NCI-H2196 treated with DMSO at 0.1 percent for 48 hours (cell line): Measurements from ENCODE around the gene TIGAR.

Experiments
- DNase-seq: peaks from one replicate; lab custom pipeline; 2025; ENCODE audit not compliant: unreplicated experiment; lab: John Stamatoyannopoulos, UW

TIGAR gene

DNA sequence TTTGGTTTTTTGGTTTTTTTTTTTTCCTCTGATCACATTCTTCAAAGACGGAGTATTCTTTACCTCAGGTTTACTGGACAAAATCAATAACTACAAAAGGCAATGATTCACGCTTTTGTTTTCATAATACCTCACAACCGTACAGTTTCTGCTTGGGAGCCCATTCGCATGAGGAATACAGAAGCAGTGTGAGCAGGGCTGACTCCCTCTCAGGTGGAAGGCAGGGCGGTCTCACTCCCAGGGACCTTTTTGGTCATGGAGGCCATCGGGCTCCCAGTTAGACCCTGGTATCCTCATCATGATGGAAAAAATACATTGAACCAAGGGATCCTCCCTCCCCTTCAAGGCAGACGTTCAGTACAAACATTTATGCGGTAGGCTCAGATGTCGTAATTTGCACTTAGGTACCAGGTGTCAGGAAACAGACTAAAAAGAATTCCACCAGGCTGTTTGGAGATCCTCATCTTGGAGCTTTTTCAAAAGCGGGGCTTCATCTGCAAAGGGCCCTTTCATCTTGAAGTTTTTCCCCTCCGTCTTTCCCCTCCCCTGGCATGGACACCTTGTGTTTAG lies 19.0 kb upstream of the TIGAR start:
- DNase-seq = no peak

DNA sequence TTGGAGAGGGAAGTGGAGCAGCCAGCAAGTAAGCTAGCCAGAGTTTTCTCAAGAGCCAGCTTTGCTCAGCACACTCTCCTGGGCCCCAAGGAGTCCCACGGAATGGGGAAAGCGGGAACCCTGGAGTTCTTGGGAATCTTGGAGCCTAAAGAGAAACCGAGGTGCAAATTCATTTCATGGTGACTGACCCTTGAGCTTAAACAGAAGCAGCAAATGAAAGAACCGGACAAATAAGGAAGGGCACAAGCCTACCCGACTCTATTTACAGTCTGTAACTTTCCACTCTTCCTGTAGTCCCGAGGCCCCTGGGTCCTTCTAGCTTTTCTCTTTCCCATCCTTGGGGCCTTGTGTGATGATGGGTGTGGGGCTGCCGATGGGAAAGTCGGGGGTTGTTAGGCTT lies 18.1 kb upstream of the TIGAR start:
- no peak for DNase-seq

GRCh38 chr12:4303750-4304149 lies 17.3 kb upstream of the TIGAR start:
- DNase-seq = no peak

DNA sequence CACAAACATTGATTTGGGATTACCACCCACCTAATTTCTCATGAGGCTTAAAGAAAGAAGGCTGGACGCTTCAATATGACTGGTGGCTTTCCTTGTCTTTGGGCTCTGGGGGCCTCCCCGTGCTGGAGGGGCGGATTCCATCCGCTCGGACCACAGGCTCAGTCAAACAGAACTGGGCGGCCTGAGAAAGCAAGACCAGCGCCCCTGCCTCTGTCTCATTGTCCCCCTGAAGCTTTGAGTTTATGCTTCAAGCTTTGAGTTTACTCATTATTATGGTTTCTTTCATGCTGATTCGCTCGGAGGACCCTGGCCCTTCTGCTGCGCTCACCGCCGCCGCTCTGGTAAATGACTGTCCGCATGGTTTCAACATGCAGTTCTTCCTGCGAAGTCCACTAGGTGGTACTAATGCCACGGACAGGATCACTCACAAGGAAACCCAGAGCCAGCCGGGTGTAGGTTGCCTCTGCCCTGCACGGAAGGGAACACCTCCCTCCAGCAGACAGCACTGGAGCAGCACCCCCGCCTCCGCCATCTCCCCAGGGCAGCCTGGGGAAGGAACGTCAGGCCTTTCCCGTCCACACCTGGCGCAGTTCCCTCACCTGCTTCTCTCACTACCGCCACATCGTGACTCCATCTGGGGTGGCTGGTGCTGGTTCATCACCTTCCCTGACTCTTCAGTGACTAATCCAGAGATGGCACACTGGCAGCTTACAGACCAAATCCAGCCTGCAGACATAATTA lies 13.2 kb upstream of the TIGAR start:
- DNase-seq = peak; percentile 55

DNA sequence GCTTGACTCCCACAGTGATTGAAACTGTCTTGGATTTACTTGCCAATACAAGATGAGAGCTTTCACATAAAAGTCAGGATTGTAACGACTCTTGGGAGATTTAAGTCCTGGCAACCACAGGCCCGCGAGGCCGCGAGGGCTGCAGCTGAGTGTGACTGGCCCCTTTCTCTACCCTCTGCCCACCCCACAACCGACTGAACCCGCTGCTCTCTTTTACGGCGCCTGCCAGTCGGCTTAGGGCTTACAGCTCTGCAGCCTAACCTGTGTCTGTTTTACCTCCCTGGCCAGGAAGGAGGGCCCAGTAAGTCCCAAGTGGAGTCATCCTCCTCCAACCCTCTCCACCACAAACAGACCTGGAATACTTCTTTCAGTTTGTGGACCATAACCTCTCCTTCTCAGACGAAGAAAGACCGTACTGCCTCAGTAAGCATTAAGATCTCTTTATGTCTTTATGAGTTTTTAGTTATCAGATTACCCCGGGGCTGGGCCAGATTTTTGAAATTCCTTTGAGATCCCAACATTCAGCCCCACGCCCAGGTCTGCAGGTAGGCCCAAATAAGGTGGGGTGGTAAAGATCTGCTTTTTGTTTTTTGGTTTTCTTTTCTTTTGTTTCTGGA lies 12.6 kb upstream of the TIGAR start:
- no peak for DNase-seq

GRCh38 chr12:4311776-4312175 lies 9.2 kb upstream of the TIGAR start:
- no peak for DNase-seq

DNA sequence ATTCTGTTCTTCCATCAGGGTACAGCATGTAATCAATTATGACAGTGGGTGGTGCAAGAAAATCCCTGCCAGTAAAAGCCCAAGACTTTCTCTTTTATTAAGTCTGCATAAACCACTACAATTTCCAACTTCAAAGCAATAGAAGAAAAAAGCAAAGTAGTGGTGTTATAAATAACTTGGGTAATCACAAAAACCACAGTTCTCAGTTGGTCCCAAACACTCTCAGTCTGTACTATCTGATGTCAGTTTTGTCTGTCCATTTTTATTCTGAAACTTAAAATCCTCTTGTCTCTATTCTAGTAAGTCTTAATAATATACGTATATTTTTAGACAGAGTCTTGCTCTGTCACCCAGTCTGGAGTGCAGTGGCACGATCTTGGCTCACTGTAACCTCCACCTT lies 8.8 kb upstream of the TIGAR start:
- no peak for DNase-seq

GRCh38 chr12:4320497-4320852 lies 538 bp upstream of the TIGAR start:
- no peak for DNase-seq

GRCh38 chr12:4322726-4323125 lies 1.7 kb downstream of the TIGAR start:
- DNase-seq = no peak

DNA sequence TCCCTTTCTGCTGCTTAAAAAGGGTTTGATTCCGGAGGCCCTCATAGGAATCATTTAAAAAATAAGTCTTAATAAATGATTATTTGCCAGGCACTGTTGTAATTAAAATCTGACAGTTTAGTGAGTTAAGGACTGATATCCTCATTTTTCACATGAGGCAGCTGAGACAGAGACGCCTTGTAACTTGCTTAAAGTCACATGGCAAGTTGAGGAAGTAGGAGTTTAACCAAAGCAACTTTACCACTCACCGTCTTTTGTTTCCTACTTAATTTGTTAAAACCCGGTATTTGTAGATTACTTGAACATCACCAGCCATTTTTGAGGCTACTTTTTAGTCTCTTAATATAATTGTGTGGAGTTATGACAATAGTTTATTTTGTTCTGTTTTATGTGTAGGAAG lies 2.4 kb downstream of the TIGAR start:
- no peak for DNase-seq

- no peak for DNase-seq
Measured at GRCh38 chr12:4324366-4324765, 3.4 kb downstream of the TIGAR start.

- no peak for DNase-seq
Measured at GRCh38 chr12:4325966-4326365, 5.0 kb downstream of the TIGAR start.

- DNase-seq = no peak
Measured at GRCh38 chr12:4327293-4327692, 6.3 kb downstream of the TIGAR start.

DNA sequence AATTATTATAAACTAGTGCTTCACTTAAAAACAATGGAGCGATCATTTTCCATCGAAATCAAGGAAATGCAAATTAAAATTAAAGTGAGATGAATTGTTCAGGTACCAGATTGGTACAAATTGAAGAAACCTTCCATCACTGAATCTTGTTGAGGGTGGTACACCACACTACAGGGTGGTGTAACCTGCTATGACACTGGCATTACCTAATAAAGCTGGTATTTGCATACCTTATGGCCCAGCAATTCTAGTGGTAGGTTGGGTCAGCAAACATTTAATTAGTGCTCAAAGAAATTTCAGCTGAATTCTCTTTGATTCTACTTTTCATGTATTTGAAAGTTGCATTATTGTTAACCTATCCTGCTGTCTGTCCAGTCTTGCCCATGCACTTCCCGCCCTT lies 9.2 kb downstream of the TIGAR start:
- DNase-seq = no peak

DNA sequence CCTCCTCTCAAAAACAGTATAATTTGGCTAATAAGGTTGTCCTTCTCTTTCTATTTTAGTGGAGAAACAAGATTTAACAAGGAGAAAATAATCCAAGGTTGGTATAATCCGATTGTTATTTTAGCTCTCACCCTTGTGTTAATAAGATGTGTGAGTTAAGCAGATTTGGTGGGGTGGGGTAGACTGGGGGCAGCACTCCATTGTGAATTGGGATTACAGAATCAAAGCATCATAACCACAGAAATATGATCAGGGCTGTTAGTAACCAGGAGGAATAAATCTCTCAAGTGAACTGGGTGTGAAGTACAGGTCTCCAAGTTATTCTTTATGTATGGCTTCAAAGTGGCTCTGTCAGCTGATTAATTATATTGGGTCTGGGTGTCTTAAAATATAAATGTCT lies 10.2 kb downstream of the TIGAR start:
- DNase-seq = no peak

GRCh38 chr12:4331842-4332241 lies 10.8 kb downstream of the TIGAR start:
- no peak for DNase-seq

DNA sequence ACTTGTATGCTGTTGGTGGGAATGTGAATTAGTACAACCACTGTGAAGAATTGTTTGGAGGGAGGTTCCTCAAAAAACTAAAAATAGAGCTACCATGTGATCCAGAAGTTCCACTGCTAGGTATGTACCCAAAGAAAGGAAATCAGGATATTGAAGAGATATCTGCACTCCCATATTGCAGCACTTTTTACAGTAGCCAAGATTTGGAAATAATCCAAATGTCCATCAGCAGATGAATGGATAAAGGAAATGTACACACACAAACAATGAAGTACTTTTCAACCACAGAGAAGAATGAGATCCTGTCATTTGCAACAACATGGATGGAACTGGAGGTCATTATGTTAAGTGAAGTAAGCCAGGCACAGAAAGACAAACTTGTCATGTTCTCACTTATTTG lies 25.9 kb downstream of the TIGAR start:
- DNase-seq = no peak

DNA sequence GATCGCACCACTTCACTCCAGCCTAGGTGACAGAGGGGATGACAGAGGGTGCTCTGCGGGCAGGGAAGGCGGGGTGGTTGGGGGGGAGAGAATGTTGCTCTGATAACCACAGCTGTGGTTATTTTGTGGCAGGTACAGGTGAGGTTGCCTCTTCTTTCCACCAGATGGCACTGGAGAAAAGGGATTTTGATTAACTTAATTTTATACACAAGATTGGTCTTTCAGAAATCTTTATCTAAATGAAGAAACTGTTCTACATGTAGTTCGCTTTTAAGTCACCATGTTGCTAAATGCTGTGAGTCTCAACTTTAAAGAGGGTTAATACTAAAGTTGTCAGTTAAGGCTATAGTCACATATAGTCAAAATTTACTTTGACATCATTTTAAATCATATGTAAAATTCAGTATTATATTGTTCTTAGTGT lies 32.8 kb downstream of the TIGAR start:
- DNase-seq = no peak

- no peak for DNase-seq
Measured at GRCh38 chr12:4355156-4356040, 34.4 kb downstream of the TIGAR start.

DNA sequence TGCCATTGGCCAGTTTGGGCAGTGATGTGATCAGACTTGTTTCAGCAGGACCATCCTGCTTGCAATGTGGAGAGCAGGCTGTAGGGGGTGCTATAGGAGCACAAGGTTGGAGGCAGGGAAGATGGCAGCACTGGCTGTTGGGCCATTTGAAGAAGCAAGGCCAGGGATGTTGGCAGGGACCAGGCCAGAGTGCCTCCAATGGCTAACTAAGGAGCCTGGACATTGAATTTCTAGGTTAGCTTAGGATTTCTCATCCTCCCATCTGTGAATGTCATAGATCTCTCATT lies 35.0 kb downstream of the TIGAR start:
- no peak for DNase-seq

DNA sequence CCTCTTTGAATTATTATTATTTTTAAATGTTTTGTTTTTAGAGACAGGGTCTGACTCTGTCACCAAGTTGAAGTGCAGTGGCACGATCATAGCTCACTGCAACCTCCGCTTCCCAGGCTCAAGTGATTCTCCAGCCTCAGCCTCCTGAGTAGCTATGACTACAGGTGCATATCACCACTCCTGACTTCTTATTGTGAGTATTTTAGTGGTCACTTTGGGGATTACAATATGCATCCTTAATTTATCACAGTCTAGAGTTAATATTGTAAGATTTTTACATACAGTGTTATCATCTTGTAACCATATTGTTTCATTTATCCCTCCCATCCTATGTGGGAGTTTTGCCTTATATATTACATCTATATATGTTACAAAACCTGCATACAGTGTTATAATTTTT lies 45.1 kb downstream of the TIGAR start:
- DNase-seq = no peak

DNA sequence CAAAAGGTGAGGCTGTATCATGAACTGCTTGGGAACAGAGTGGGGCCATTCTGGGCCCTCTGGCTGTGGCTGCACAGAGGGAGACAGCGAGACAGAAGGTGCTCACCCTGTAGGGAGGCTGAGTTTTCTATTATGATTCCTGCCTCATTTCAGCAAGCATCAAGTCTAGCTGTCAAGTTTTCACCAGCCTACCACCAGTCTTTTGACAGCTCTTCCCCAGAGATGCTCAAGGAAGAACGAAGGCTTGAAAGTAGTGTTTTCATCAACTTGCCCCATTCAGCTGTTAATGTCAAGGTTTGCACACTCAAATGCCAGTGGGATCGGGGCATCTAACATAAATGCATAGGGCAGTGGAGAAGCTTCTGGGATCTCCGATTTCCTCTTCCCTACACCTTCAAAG lies 48.5 kb downstream of the TIGAR start:
- DNase-seq = no peak
